Femur (tissue), 1 donor: ENCODE measurements around the gene ADGRE2.
A peak's percentile ranks its signal among the peaks of the same experiment; 100 is the strongest.

Experiments
- DNase-seq: peaks from one replicate; pipeline ENCODE4 v3.0.0-alpha.2; 2017

Gene ADGRE2

DNA sequence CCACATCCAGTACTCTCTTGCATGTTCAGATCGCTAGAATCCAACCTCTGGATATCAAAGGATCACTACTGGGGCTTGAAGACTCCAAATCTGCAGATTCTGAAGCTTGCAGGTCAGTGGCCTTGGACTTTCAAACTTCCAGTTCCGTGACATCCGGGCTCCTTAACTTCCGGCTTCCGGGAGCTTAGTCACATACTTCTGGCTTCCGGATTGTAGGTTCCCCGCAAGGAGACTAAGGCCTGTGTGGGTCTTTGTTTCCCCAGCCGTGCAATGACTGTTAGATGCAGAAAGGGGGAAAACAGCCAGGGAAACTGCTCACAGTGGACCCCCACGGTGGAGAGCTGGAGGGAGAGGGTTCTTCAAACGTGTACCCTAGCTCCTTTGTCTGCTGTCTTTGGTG lies 47.2 kb downstream of the ADGRE2 start:
- no peak for DNase-seq

DNA sequence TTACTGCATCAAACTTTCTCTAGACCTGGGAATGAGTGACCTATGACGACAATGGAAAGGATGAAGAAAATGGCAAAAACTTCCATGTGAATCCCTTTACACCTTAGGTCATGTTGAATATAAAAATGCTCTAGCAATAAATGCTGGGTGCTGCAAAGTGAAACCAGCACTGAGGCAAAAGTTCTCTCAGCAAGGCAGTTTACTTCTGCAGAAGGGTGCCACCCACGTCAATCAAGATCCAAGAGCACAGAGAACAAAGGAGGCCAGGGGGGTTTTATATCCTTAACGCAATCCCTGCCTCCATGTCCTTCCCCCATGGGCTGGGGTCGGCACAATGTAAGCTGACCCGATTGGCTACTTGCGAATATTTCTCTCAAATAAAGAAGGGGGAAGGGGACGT lies 49.8 kb downstream of the ADGRE2 start:
- DNase-seq: no peak

DNA sequence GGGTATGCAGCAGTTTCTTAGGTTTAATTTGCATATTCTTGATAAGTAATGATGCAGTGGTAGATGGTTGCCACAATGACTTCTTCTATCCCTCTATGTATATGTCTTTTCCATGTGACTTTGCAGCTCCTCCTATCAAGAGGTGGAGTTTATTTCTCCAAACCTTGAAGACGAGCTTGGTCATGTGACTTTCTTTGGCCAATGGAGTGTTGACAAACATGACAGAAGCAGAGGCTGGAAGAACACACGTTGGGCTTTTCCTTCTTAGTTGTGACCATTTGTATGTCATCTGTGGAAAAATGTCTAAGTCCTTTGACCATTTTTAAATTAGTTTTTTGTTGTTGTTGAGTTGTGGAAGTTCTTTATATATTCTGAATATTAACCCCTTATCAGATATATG lies 56.2 kb downstream of the ADGRE2 start:
- DNase-seq: no peak

DNA sequence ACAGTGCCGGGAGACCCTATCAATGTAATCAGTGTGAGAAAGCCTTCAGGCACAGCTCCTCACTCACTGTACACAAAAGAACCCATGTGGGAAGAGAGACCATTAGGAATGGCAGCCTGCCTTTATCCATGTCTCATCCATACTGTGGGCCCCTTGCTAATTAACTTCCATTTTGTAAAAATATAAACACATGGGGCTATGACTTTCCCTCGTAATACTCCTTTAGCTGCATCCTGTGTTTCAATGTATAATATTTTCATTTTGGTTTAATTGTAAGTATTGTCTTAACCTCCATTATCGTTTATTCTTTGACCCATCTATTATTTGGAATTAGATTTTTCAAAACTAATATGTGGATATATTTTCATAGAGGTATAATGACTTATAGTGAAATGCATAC lies 59.2 kb downstream of the ADGRE2 start:
- no peak for DNase-seq

DNA sequence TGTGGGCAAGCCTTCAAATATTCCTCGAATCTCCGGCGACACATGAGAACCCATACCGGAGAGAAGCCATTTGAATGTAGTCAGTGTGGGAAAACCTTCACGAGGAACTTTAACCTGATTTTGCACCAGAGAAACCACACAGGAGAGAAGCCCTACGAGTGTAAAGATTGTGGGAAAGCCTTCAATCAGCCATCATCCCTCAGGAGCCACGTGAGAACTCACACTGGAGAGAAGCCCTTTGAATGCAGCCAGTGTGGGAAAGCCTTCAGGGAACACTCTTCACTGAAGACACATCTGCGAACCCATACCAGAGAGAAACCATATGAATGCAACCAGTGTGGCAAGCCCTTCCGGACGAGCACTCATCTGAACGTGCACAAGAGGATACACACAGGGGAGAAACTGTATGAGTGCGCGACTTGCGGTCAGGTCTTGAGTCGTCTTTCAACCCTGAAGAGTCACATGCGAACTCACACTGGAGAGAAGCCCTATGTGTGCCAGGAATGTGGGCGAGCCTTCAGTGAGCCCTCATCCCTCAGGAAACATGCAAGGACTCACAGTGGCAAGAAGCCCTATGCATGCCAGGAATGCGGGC lies 59.7 kb downstream of the ADGRE2 start:
- no peak for DNase-seq

DNA sequence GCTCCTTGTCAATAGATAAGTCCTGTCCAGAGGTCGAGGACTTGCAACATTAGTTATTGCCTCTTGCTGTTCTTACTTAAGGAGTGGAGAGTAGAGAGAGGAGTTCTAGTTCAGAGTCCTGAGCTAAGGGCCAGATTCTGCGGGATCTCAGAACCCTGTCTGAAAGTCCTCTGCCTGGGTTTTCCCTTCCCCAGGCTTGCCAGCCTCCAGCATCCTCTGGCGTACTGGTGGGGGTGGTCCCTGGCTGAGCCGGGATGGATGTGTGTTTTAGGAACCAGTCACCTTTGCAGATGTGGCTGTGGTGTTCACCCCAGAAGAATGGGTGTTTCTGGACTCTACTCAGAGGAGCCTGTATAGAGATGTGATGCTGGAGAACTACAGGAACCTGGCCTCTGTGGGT lies 62.5 kb downstream of the ADGRE2 start:
- DNase-seq: no peak

DNA sequence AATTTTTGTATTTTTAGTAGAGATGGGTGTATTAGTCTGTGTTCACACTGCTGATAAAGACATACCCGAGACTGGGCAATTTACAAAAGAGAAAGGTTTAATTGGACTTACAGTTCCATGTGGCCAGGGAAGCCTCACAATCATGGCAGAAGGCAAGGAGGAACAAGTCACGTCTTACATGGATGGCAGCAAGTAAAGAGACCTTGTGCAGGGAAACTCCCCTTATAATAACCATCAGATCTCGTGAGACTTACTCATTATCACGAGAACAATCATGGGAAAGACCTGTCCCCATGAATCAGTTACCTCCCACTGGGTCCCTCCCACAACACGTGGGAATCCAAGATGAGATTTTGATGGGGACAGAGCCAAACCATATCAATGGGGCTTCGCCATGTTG lies 73.9 kb downstream of the ADGRE2 start:
- no peak for DNase-seq

DNA sequence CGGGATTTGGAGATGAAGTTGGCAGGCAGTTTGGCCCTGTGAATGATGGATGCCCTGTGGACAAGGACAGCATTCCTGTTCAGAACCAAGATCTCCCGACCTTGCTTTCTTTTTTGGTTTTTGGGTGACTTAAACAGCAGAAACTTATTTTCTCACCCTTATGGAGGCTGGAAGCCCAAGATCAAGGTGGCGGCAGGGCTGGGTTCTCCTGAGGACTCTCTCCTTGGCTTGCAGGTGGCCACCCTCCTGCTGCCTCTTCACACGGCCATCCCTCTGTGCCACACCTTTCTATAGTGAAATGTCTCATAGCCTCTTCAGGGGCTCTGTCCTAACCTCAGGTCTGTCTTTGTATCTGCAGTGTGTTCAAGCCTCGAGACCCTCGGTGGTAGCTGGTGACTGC lies 74.5 kb downstream of the ADGRE2 start:
- no peak for DNase-seq

DNA sequence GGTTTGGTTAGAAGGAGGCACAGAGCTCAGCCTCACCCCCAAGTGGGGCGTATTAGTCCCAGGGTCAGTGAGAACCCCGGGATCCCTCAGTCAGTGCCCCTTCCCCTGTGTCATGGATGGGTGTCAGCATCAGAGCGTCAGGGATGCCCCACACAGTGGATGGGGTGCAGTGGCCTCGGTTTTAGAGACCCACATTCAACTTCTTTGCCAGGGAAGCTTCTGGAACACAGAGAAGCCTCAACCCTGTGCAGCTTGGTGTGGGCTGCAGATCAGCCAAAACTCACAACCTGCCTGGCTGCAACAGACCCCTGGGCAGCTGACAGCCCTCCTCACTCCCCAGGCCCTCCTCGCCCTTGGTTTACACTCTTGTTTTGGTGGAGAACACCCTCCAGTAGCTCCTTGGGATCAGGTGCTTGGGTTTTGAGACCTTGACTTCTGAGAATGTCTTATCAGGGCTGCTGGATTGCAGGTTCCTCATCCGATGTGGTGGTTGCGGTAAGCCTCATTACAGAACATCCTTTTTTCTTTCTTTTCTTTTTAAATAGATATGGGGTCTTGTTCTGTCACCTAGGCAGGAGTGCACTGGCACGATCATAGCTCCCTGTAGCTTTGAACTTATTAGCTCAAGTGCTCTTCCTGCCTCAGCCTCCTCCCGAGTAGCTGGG lies 77.5 kb downstream of the ADGRE2 start:
- no peak for DNase-seq

DNA sequence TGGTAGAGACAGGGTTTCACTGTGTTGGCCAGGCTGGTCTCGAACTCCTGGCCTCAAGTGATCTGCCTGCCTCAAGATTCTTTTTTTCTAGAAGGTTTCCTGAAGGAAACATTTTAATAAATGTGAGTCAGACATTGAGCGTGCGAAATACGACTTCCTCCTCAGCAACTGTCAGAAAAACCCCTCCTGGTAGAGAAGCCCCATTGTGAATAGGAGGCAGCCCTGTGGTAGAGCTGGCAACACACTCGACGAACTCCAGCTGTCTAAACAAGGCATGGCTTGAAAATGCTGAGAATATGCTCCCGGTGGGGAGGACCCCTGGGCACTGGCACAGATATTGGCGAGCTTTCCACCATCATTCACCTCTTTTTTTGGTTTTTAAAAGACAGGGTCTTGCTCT lies 78.7 kb downstream of the ADGRE2 start:
- no peak for DNase-seq

DNA sequence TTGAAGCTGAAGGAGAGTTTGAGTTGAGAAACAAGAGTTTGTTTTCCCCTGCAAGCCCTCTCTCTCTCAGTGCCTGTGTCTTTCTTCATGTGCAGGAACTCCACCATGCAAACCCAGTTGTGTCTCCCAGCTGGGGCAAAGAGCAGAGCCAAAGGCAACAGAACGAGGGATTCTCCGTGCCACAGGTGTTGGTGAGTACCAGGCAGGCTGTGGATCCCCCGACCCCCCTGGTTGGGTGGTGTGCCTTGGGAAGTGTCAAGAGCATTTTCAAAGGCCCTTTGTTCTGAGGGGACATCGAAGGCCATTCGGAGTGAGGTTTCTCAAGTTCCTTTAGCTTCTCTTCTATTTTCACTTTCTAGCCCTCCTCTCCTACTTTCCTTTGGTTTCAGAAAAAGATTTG lies 82.9 kb downstream of the ADGRE2 start:
- DNase-seq: no peak

DNA sequence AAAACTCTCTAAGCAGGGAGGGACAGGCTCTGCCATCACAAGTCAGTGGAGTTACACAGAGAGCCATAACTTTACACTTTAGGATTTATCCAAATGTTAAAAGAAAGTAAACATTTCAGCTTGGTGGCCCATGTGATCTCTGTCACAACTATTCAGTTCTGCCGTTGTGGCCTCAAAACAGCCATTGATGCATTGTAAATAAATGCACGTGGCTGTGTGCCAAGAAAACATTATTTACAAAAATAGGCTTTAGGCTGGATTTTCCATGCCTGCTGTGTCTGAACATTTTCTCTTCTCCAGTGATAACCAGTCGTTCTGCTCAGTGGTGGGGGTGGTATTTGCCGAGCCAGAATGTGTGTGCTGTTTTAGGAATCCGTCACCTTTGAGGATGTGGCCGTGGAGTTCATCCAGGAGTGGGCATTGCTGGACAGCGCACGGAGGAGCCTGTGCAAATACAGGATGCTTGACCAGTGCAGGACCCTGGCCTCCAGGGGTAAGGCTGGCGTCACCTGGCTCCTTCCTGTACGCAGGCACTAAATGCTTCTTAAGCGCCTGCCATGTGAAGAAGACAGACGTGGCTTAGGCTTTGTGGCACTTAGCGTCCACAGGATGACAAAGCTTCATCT lies 83.6 kb downstream of the ADGRE2 start:
- no peak for DNase-seq

DNA sequence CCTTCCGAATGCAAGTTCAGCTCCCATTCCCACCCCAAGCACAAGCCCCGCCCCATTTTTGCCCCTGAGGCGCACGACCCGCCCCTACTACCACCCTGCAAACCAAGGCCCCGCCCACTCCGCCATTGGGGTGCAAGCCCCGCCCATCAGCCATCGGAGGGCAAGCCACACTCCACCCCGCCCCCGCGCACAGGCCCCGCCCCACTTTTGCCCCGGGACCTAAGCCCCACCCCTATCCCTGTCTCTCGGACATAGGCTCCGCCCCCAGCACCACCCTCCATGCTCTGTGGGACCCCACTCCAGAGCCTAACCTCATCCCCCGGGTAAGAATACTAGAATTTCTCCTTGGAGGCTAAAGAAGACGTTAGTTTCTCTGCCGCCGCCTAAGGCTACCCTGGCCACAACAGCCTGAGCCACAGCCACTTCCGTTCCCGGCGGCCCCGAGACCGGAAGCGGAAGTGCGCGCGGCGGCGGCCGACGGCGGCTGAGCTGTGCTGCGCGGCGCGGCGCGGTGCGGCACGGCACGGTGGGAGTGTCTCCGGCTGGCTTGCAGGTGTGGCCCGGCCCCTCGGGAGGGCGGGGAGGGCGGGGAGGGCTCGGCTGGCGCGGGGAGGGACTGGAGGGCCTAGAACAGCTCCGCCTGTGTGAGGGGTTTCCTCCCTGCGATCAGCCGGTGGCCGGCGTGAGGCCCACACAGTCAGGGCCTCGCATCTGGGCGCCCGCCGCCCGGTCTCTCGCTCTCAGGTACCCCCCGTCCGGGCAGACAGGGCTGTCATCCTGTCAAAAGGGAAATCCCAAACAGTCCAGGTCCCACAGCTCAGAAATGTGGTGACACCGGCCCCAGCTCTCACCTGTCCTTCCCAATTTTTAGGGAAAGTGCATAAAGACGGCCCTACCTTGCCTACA lies 88.5 kb downstream of the ADGRE2 start, which contains the start of gene ZNF333:
ZNF333 (plus strand) TSS at position 451 of the 906 bp plus-strand sequence. CDS start 3,444 bp downstream, outside the sequence.
- DNase-seq: peak; percentile 95

DNA sequence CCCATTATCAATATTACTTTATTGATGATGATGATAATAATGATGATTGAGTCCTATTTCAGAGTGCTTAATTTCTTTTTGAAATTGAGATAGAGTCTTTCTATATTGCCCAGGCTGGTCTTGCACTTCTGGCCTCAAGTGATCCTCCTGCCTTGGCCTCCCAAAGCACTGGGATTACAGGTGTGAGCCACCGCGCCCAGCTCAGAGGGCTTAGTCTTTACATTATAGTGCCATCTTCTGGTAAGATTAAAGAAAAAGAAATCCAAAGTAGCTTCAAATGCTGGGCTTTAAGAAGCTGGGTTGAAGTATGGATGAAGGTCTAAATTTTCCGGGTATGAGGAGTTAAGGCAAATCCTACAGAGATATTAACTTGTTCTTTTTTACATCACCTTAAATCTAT lies 91.9 kb downstream of the ADGRE2 start:
- no peak for DNase-seq

DNA sequence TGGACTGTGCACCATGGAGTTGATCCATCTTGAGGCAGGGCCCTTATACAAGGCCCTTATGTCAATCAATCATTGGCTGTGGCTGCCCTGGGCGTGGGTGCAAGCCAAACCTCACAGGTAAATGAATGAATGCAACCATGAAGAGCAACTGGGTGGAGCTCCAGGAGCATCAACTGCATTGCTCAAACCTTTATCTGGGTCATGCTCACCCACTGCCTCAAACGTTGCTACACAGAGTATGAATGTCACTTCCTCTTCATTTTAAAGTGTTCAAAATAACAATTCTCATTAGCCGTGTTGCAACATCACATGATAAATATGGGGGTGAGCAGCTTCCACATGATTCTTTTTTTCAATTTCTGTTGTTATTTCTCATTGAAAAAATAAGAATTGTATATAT lies 94.9 kb downstream of the ADGRE2 start:
- no peak for DNase-seq
